Endometrial microvascular endothelial cells (primary cell): Measurements from ENCODE around the gene GPS1. TPM values are rescaled to one million over a fixed set of nuclear protein-coding genes. Genes with fewer than 3 reads are reported as not detected.

Experiments
- in situ Hi-C: cut with HindIII; loops from 2 replicates; pipeline ENCODE4 v1.10.0; 2017; ENCODE audit warnings: low sequenced_read_pairs, low pct_unique_long_range_greater_than_20kb; ENCODE audit errors: inconsistent ontology term
- total RNA-seq: library from RNA; depleted of rRNA; stranded (reverse); fragments of >200 nt; gene quantifications from one replicate; pipeline ENCODE4 v1.2.3, GENCODE V29; 2015; ENCODE audit errors: inconsistent ontology term

The GPS1 gene
- total RNA-seq, 1 donor from 2014 or later: 140 TPM

- in situ Hi-C loops: no loop called here
Observed at GRCh38 chr17:82083533-82084359, 32.0 kb downstream of the GPS1 start.

GRCh38 chr17:82084373-82085030 lies 32.8 kb downstream of the GPS1 start:
- in situ Hi-C loops: no loop called here

- in situ Hi-C loops: no loop called here
Observed at GRCh38 chr17:82085031-82085861, 33.5 kb downstream of the GPS1 start.

- in situ Hi-C loops: no loop called here
Observed at GRCh38 chr17:82085931-82086764, 34.5 kb downstream of the GPS1 start.

GRCh38 chr17:82086941-82087906 lies 35.5 kb downstream of the GPS1 start:
- in situ Hi-C loops: no loop called here

GRCh38 chr17:82087961-82088837 lies 36.5 kb downstream of the GPS1 start:
- in situ Hi-C loops: no loop called here

- in situ Hi-C loops: no loop called here
Observed at GRCh38 chr17:82088838-82089722, 37.4 kb downstream of the GPS1 start.

- in situ Hi-C loops: no loop called here
Observed at GRCh38 chr17:82089723-82090548, 38.2 kb downstream of the GPS1 start.

- in situ Hi-C loops: no loop called here
Observed at GRCh38 chr17:82090549-82091263, 39.0 kb downstream of the GPS1 start.

GRCh38 chr17:82091264-82092066 lies 39.8 kb downstream of the GPS1 start:
- in situ Hi-C loops: no loop called here

GRCh38 chr17:82092094-82092586 lies 40.4 kb downstream of the GPS1 start:
- in situ Hi-C loops: no loop called here

- in situ Hi-C loops: no loop called here
Observed at GRCh38 chr17:82092628-82092994, 40.9 kb downstream of the GPS1 start.

GRCh38 chr17:82092995-82093751 lies 41.5 kb downstream of the GPS1 start:
- in situ Hi-C loops: no loop called here
